ENCODE data around the gene RHBDD1.

RHBDD1 gene

GRCh38 chr2:226909836-226910235 lies 74.0 kb downstream of the RHBDD1 start:
- H3K4me3 ChIP-seq (ENCODE audit: insufficient read depth, low read length, poor library complexity, severe bottlenecking), result no peak overlapping the region
- H3K27ac ChIP-seq (ENCODE audit: low read depth, low read length), result peak overlapping the region; percentile 98
- peaks cover 73% of the 10 kb centered on the region for H3F3A ChIP-seq (ENCODE audit: insufficient read depth)
- no peaks in the 10 kb centered on the region for H4K20me1 ChIP-seq (ENCODE audit: low read depth, low read length)
- peaks cover 39% of the 10 kb centered on the region; the same call in 1 of the 2 replicates for H3K79me2 ChIP-seq (ENCODE audit: insufficient read depth, low read length)
- H3K9ac ChIP-seq (ENCODE audit: low read length), result peak overlapping the region; percentile 71
- H3K9me2 ChIP-seq (replicated peaks; ENCODE audit: insufficient read depth, low read length), result no peaks in the 10 kb centered on the region
- H3K27me3 ChIP-seq (ENCODE audit: low read length), result no peaks in the 10 kb centered on the region
- peaks cover 22% of the 10 kb centered on the region for H3K36me3 ChIP-seq (ENCODE audit: low read length)
- TF ChIP-seq EZH2phosphoT487 (conservative IDR thresholded peaks at IDR 0.05; ENCODE audit: low read length) (no peak), CTCF (IDR thresholded peaks at IDR 0.05; ENCODE audit: insufficient read depth, low read length, poor library complexity, severe bottlenecking) (no peak)
- no peaks in the 10 kb centered on the region for H3K9me3 ChIP-seq (ENCODE audit: insufficient read depth, low read length)
- no peak overlapping the region for H2AFZ ChIP-seq (ENCODE audit: low read depth, low read length, severe bottlenecking)
- peak overlapping the region; percentile 94 for H3K4me2 ChIP-seq (ENCODE audit: low read depth, low read length, poor library complexity, severe bottlenecking)

- H3K79me2 ChIP-seq (ENCODE audit: insufficient read depth, low read length), result peaks cover 39% of the 10 kb centered on the region; the same call in 1 of the 2 replicates
Measured at GRCh38 chr2:226910384-226910783, 74.5 kb downstream of the RHBDD1 start.

GRCh38 chr2:226911932-226912331 lies 76.1 kb downstream of the RHBDD1 start:
- TF ChIP-seq EZH2phosphoT487 (conservative IDR thresholded peaks at IDR 0.05; ENCODE audit: low read length), result no peak
- TF ChIP-seq CTCF (IDR thresholded peaks at IDR 0.05; ENCODE audit: insufficient read depth, low read length, poor library complexity, severe bottlenecking), result no peak
- Histone ChIP-seq H3K4me2 (ENCODE audit: low read depth, low read length, poor library complexity, severe bottlenecking) (no peak overlapping the region), H2AFZ (ENCODE audit: low read depth, low read length, severe bottlenecking) (no peak overlapping the region), H3K9me3 (ENCODE audit: insufficient read depth, low read length) (no peaks in the 10 kb centered on the region), H3K36me3 (ENCODE audit: low read length) (peaks cover 22% of the 10 kb centered on the region), H3K27ac (ENCODE audit: low read depth, low read length) (no peak overlapping the region; the same call in 1 of the 2 replicates), H3K9ac (ENCODE audit: low read length) (no peak overlapping the region), H4K20me1 (ENCODE audit: low read depth, low read length) (no peaks in the 10 kb centered on the region), H3K4me3 (ENCODE audit: insufficient read depth, low read length, poor library complexity, severe bottlenecking) (no peak overlapping the region), H3F3A (ENCODE audit: insufficient read depth) (peaks cover 59% of the 10 kb centered on the region), H3K9me2 (replicated peaks; ENCODE audit: insufficient read depth, low read length) (no peaks in the 10 kb centered on the region), H3K27me3 (ENCODE audit: low read length) (no peaks in the 10 kb centered on the region), H3K79me2 (ENCODE audit: insufficient read depth, low read length) (peaks cover 39% of the 10 kb centered on the region; the same call in 1 of the 2 replicates)

More at GRCh38 chr2:226910384-226910783, 74.5 kb downstream of the RHBDD1 start:
- H3K4me3 ChIP-seq (ENCODE audit: insufficient read depth, low read length, poor library complexity, severe bottlenecking), result no peak overlapping the region
- H3F3A ChIP-seq (ENCODE audit: insufficient read depth), result peaks cover 68% of the 10 kb centered on the region
- H3K27ac ChIP-seq (ENCODE audit: low read depth, low read length), result peak overlapping the region; percentile 98
- TF ChIP-seq EZH2phosphoT487 (conservative IDR thresholded peaks at IDR 0.05; ENCODE audit: low read length) (no peak), CTCF (IDR thresholded peaks at IDR 0.05; ENCODE audit: insufficient read depth, low read length, poor library complexity, severe bottlenecking) (no peak)
- H3K9ac ChIP-seq (ENCODE audit: low read length), result peak overlapping the region; percentile 71; the same call in 1 of the 2 replicates
- no peaks in the 10 kb centered on the region for H4K20me1 ChIP-seq (ENCODE audit: low read depth, low read length)
- H3K9me2 ChIP-seq (replicated peaks; ENCODE audit: insufficient read depth, low read length), result no peaks in the 10 kb centered on the region
- no peak overlapping the region for H2AFZ ChIP-seq (ENCODE audit: low read depth, low read length, severe bottlenecking)
- no peaks in the 10 kb centered on the region for H3K9me3 ChIP-seq (ENCODE audit: insufficient read depth, low read length)
- peaks cover 22% of the 10 kb centered on the region for H3K36me3 ChIP-seq (ENCODE audit: low read length)
- H3K27me3 ChIP-seq (ENCODE audit: low read length), result no peaks in the 10 kb centered on the region
- peak overlapping the region; percentile 94 for H3K4me2 ChIP-seq (ENCODE audit: low read depth, low read length, poor library complexity, severe bottlenecking)

Measured in SU-DHL-6 (cell line).